Urothelium cell line (cell line): ENCODE measurements around the gene STX8.
A peak's percentile ranks its signal among the peaks of the same experiment; 100 is the strongest.

Experiments used
- DNase-seq: peaks from one replicate; pipeline ENCODE4 v3.0.0; 2011; ENCODE audit warnings: low spot score, mixed read lengths
- FAIRE-seq: peaks from 2 replicates; lab custom pipeline; 2011; peaks lifted over from hg19 to GRCh38; lab: Jason Lieb, UNC

The STX8 gene

DNA sequence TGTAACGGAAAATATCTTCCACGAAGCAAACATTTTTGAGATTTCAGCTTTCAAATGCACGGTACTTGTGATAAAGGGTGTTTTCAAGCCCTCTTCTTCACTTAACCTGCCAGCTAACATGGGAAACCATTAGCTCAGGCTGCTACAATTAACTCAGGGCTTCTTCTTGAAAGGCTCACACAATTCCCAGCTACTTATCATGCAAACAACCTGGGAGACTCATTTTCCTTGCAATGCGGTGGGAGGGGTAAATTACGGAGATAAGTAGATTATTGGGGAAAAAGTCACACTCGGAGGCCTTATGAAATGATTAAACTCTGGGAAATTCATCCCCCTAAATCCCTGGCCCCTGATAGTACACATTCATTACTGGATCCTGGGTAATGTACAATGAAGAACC, 266.4 kb downstream of the STX8 start:
- no peak for DNase-seq
- no peak for FAIRE-seq

DNA sequence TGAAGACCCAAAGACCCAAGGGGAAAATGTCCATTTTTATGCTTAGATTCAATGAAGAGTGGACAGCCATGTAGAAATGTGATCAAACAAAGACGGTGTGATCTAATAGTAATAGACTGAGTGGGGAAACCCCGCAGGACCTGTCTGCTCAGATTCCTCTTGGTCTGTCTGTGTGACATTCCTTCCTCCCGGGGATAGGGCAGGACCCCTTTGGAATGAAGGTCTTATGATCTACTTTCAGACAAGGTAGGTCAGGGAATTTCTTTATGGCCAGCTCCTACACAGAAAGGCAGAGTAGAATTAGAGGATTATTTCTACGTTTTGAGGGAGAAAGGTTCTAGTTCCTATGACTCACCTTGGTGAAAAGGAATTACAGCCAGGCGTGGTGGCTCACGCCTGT, 267.6 kb downstream of the STX8 start:
- FAIRE-seq = no peak

GRCh38 chr17:9307313-9307998, 268.2 kb downstream of the STX8 start:
- no peak for FAIRE-seq

More for the DNA sequence above, 267.6 kb downstream of the STX8 start:
- no peak for DNase-seq

DNA sequence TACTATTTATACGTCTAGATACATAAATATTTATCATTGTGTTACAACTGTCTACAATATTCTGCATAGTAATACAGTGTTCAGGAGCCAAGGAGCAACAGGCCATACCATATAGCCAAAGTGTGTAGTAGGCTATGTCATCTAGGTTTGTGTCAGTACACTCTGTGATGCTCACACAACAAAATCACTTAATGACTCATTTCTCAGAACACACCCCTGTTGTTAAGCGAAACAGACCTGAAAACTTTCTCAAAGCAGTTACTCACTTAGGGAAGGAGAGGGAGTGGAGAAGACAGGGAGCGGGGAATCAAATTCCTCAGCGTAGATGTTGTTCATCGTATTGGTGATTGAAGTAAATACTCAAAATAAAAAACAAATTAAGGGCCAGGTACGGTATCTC, 269.5 kb downstream of the STX8 start:
- DNase-seq (no peak), FAIRE-seq (no peak)

More at GRCh38 chr17:9307313-9307998, 268.2 kb downstream of the STX8 start:
- DNase-seq = no peak

- DNase-seq = no peak
- no peak for FAIRE-seq
Observed at GRCh38 chr17:9299695-9300094, 275.9 kb downstream of the STX8 start.

GRCh38 chr17:9298776-9299295, 276.8 kb downstream of the STX8 start:
- DNase-seq = no peak
- FAIRE-seq = no peak

DNA sequence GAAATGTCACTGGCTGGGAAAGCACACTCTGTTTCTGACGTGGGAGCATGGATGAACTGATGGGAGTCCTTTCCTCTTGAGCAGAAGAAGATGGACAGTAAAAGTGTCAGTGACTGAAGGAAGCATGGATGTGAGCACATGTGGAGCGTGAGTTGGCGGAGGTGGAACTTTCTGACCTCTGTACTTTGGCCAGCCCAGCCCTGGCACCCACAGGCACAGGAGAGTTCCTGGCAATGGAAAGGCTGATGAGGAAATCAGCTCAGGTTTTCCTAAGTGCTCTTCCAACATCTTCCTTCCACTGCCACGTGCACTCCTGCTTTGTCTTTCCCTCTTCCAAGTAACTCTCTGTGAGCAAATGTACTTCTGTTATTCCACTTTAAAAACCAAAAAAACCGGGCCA, 277.5 kb downstream of the STX8 start:
- no peak for DNase-seq
- no peak for FAIRE-seq

DNA sequence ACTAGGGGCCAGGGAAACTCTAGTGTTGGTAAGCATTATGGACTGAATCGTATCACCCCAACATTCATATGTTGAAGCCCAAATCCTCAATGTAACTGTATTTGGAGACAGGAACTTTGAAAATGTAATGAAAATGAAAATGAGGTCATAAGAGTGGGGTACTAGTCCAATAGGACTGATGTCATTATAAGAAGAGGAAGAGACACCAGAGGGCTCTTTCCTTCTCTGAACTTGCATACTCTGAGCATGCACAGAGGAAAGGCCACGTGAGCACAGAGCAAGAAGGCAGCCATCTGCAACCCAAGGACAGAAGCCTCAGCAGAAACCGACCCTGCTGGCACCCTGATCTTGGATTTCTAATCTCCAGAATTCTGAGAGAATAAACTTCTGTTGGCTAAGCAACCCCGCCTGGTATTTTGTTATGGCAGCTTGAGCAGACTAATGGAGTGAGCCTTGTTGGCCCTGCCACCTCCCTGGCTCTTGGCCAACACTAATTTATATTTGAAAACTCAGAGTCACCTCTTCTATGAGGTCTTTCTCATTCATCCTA, 280.9 kb downstream of the STX8 start:
- DNase-seq = no peak
- FAIRE-seq = no peak

DNA sequence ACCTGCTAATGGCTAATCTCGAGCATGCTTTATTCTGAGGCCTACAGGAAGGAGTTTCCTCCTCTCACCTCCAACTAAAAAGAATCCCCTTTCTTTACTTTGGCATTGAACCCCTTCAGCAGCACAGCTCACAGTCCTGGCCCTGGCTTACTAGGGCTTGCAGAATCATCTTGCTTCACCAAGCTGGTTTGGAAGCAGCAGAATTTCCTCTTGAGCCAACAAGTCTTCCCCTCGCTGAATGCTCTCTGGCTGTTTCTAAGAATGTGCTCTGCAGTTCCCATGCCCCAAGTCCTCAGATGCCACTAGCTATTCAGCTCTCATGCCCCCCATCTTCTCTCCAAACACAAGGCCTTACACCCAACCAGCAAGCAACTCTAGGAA, 283.1 kb downstream of the STX8 start:
- no peak for FAIRE-seq
- no peak for DNase-seq

- FAIRE-seq (no peak), DNase-seq (peak; percentile 23)
Observed at GRCh38 chr17:9291912-9292560, 283.6 kb downstream of the STX8 start.

DNA sequence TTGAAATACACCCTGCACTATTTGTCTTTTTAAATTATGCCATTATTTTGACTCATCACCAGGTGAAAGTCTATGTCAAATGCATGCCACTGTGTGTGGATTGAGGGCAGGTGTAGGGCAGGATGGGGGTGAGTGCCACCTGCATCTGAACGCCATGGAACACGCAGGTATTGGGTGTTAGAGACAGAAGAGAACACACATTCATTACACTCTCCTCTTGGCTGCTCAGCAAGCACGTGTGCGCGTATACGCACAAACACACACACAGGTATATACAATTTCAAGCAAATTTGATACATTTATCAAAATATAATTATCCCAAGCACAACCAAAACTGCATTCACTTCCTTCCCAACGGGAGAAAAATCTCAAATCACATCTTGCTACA, 285.4 kb downstream of the STX8 start:
- FAIRE-seq (no peak), DNase-seq (no peak)

DNA sequence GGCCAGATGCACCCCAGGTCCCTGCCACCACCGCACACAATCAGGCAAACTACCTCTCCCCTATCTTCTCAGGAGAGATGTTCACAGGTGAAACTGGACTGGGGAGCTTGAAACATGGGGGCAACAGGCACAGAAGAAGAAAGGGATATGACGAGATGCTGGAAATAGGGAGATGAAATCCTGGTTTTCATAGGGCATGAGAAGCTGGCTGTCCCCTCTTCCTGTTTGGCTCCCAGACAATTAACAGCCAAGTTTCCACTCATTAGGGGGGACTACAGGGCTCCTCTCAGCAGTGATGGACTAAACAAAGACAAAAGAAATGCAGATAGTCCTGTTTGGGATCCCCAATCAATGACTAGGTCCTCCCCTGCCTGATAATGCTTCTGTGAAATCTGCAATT, 288.3 kb downstream of the STX8 start:
- DNase-seq (no peak), FAIRE-seq (no peak)

- no peak for FAIRE-seq
Observed at GRCh38 chr17:9286434-9286833, 289.2 kb downstream of the STX8 start.

GRCh38 chr17:9285602-9286427, 289.8 kb downstream of the STX8 start:
- FAIRE-seq = no peak
- DNase-seq = no peak

More at GRCh38 chr17:9286434-9286833, 289.2 kb downstream of the STX8 start:
- DNase-seq = no peak

- DNase-seq = no peak
- FAIRE-seq = no peak
Observed at GRCh38 chr17:9284884-9285283, 290.7 kb downstream of the STX8 start.

- no peak for DNase-seq
- no peak for FAIRE-seq
Observed at GRCh38 chr17:9283909-9284308, 291.7 kb downstream of the STX8 start.

GRCh38 chr17:9279893-9280292, 295.7 kb downstream of the STX8 start:
- no peak for DNase-seq
- no peak for FAIRE-seq

DNA sequence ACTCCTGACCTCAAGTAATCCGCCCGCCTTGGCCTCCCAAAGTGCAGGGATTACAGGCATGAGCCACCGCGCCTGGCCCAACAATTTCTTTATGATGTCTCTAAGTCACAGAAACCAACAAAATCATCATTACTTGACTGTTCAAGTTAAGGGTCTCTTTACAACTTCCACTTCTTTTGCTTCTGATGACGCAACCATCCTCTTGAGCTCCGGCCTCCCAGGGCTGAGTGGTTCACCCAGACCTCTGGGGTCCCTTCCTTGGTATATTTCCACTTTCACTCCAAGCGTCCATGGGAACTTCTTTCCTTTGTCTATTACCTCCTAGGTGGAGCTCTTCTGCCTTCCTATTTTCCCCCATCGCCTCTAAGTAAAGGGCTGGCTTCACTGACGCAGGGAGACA, 300.6 kb downstream of the STX8 start:
- no peak for FAIRE-seq

GRCh38 chr17:9273428-9274391, 301.9 kb downstream of the STX8 start:
- no peak for DNase-seq
- FAIRE-seq = no peak

More for the DNA sequence above, 300.6 kb downstream of the STX8 start:
- DNase-seq = no peak
